GM12865 (cell line): Measurements from ENCODE around the gene ELF5.

ENCODE experiments used
- DNase-seq: peaks from one replicate; pipeline ENCODE4 v3.0.0; 2010; ENCODE audit warnings: low read depth
- H3K4me3 ChIP-seq: 2 replicates; pipeline ENCODE4 v1.5.1; 2011; ENCODE audit warnings: mild to moderate bottlenecking, low read depth, low read length, control low read depth
- CTCF ChIP-seq: IDR thresholded peaks from 2 replicates; pipeline ENCODE4 v1.5.1; 2011; ENCODE audit warnings: low read length, control low read depth, low read depth, inconsistent platforms; ENCODE audit not compliant: insufficient read depth; ENCODE audit errors: missing control alignments

ELF5 gene

GRCh38 chr11:34431979-34432378 lies 81.6 kb downstream of the ELF5 start:
- TF ChIP-seq CTCF = no peak

More at GRCh38 chr11:34431979-34432378, 81.6 kb downstream of the ELF5 start:
- DNase-seq = no peak
- no peak overlapping the region for H3K4me3 ChIP-seq
